NCI-H146 treated with DMSO at 0.1 percent for 48 hours (cell line): ENCODE measurements around the gene EHD1.
"Not testable (repeated sequence)": the region's sequence is repeated elsewhere in the genome, so short reads cannot be mapped to it uniquely, and the experiment has no call there.

Source experiments
- DNase-seq: peaks from one replicate; lab custom pipeline; 2025; ENCODE audit not compliant: unreplicated experiment; lab: John Stamatoyannopoulos, UW

The EHD1 gene

DNA sequence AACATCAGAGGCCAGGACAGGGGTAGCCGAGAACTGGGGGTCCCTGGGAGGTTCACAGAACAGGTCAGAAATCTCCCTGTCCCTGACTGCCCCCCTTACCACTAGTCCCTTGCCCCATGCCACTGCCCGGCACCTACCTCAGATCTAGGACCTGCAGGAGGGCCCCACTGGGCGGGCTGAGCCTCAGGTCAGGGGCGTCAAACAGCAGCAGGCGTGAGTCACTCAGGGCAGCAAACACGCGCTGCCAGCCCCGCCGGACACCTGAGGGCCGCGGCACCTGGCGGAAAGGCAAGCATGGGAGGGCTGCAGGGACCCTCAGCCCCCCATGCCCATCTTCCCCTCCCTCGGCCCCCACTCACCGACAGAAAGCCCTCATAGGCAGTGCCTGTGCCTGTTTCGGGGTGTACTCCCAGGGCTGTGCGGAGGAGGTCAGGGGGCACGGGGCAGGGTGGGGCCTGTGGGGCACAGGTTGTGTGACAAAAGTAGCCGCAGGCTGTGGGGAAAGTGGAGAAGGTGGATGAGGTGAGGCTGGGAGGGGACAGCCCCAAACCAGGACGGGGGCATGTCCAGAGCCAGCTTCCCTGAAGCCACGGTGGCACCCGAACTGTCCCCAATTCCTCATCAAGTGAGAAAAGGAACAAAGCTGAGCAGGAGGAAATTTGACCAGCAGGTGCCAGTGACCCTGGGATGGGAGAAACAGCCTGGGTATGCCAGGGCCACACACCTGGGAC, 45.8 kb downstream of the EHD1 start:
- DNase-seq, result no peak

DNA sequence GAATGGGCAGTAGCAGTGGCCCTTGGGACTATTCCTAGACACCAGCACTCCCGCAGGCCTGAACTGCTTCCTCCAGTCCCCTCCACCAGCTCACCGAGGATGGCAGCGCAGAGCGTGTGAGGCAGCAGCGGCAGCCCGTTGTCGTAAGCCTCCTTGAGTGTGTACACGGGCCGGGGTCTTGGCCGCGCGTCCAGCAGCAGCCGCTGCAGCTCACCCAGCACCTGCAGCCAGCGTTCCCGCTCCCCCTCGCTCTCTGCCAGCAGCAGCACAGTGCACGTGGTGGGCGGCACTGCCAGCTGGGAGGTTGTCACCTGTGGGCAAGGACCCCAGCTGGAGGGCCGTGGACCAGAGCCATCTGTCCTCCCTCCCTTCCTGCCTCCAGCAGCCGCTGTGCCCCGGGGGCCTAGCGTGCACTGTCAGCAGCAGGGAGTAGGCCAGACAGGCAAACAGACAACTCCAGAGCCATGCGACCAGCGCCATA, 47.0 kb downstream of the EHD1 start:
- DNase-seq, result no peak

GRCh38 chr11:64829536-64830251, 48.7 kb downstream of the EHD1 start:
- no peak for DNase-seq

GRCh38 chr11:64827451-64827839, 51.0 kb downstream of the EHD1 start:
- no peak for DNase-seq

DNA sequence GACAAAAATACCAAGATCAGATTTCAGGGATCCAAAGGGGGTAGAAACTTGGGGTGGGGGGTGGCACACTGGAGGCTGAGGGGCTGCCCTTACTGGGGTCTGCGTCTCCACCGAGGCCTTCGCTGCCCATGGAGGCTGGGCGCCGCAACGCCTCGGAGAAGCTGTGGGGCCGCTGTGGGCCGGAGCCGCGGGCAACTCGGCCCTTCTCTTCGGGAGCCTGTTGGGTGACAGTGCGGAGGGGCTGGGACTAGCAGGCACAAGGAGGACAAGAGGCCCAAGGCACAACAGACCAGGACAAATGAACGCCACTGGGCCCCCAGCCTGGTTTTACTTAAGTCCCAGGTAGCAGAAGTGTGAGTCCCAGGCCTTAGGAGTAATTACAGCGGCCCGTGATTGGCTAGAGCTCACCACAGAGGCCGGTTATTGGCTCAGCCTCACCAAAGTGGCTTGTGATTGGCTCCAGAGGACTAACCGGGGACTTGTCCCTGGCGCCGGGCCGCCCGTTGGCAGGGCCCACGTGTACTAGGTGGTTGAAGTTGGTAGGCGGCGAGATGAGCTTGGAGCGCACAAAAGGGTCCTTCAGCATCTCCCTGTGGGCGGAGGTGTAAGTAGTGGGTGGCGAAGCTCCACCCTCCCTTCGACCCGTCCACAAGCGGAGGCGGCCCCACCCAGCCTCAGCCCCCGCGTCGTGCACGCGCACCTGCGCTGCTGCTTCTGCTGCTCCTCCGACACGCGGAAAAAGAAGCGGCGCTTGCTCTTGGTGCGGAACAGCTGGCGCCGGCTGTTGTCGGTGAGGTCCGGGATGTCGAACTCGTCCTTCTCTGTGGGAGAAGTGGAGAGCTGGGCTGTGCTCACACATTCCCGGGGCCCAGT, 51.6 kb downstream of the EHD1 start:
- no peak for DNase-seq

DNA sequence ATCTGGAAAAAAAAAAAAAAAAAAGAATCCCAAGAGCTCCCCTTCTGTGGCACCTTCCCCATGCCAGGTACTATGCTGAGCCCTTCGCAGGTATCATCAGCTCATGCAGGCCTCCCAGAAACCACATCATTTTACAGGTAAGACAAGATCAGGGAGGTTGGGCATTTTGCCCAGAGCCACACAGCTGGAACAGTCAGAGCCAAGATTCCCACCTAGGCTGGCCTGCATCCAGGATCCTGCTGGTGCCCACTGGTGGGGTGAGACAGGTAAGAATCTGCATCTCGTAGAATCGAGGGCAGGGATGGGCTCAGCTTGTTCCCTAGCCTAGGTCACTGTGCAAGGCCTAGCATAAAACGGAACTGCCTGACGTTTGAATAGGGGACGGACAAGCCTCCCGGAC, 52.4 kb downstream of the EHD1 start:
- no peak for DNase-seq

DNA sequence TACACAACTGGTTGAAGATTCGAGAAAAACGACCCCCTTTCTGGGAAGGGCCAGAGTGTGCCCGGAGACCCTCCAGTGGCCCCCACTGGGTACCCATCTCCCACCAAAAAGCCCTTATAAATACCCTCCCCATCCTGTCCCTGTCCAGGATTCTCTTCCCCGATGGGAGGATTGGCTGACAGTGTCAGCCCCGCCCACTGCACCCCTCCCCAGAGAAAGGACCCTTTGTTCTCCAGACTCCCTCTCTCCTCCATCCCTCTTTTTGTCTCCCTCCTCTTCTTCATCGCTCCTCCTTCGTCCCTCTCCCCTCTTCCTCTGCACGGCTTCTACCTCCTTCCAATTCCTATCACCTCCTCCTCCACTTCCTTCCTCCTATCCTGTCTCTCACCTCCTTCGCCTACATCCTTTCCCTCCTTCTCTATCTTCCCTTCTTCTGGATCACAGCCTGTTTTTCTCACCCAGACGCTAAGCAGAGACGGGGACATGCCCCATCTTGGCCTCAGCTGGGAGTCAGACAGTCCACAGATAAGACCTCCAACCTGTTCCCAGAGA, 54.8 kb downstream of the EHD1 start:
- DNase-seq, result no peak

- no peak for DNase-seq
Observed at GRCh38 chr11:64817476-64817875, 60.9 kb downstream of the EHD1 start.

GRCh38 chr11:64815433-64815832, 63.0 kb downstream of the EHD1 start:
- DNase-seq, result not testable (repeated sequence)

DNA sequence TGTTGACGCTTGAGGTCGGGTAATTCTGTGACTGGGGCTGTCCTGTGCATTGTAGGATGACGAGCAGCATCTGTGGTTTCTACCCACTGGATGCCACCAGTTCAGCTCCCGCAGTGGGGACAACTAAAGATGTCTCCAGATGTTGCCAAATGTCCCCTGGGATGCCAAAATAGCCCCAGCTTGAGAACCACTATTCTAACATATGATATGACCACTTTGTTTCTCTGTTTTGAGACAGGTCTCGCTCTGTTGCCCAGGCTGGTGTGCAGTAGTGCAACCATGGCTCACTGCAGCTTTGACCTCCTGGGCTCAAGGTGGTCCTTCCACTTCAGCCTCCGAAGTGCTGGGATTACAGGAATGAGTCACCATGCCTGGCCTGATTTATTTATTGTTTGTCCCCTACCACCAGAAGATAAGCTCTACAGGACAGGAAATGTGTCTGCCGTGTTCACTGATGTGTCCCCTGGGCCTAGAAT, 63.7 kb downstream of the EHD1 start:
- no peak for DNase-seq

DNA sequence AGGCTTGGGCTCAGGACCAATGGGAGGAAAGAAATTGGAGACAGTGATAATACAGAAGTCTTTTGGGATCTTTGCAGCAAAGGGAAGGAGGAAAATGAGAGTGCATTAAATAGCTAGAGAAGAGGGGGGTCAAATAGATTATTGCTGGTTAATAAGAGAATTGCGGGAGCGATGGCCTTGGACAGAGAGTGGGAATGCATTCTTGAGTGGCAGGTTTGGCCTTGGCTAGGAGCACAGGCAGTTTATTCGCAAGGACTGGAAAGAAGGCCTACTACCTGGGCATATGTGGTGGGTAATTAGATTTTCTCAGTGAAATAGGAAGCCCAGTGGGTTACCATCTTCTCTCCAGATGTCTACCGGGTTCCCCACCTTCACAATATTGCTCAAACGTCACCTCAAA, 64.6 kb downstream of the EHD1 start:
- DNase-seq, result no peak

- no peak for DNase-seq
Observed at GRCh38 chr11:64810891-64811272, 67.5 kb downstream of the EHD1 start.

DNA sequence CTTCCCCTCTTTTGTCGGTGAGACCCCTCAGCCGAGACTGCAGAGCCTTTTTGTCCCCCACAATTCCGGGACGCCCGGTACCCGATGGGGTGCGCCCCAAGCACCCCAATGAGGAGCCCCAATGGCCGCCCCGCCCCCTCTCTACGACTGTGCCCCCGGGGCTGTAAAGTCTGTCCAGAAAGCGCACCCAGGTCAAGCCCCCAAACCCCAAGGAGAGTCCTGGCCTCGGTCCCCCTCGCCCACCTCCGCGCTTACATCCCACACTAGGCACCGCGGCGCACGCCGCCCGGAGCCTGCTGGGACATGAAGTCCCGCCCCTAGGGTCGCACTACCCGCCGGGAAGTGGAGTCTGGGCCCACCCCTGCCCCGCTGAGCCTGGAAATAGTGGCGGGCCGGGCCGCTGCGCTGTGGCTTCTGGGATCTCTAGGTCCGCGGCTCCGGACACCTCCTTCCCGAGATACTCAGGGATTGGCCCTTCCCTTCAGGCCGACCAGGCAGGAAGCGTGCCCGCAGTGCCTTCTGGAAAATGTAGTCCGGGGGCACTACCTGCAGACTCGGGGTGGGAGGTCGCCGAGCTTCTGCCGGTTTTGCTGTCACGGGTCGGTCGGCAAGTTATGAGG, 68.0 kb downstream of the EHD1 start, which contains the start of gene MEN1:
TSS of gene MEN1 (minus strand) at position 281 of the 620 bp plus-strand sequence. CDS start 442 bp downstream, outside the sequence.
- peak; percentile 96 for DNase-seq

DNA sequence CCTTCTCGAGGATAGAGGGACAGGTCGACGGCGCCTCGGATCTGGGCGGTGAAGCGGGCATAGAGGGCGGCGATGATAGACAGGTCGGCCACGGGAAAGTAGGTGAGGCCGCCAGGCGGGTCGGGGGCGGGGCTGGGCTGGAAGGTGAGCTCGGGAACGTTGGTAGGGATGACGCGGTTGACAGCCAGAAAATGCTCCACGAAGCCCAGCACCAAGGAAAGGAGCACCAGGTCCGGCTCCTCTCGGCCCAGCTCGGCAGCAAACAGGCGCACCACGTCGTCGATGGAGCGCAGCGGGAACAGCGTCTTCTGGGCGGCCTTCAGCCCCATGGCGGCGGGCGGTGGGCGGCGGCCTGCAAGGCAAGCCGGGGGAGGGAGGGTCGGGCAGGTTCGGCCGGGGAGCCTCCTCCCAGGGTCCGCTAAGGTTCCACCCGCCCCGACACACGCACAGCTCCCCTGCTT, 68.6 kb downstream of the EHD1 start:
- DNase-seq, result peak; percentile 32

DNA sequence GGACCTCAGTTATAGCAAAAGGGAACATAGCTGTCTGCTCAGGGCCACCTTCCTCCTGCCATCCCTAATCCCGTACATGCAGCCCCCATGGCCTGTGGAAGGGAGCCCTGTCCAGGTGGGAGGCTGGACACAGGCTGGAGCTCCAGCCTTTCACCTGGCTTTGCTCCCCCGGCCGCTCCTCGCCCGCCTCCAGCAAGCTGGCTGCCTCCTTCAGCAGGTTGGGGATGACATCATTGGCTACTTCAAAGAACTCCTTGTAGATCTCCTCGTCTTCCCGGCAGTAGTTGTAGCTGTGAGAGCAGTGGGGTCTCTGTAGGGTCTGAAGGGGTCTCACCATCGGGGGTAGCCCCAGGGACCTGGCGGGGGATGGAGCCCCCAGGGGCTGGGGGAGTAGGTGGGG, 72.9 kb downstream of the EHD1 start:
- no peak for DNase-seq

- DNase-seq, result no peak
Observed at GRCh38 chr11:64804346-64805210, 73.8 kb downstream of the EHD1 start.

GRCh38 chr11:64803846-64804345, 74.5 kb downstream of the EHD1 start:
- no peak for DNase-seq

DNA sequence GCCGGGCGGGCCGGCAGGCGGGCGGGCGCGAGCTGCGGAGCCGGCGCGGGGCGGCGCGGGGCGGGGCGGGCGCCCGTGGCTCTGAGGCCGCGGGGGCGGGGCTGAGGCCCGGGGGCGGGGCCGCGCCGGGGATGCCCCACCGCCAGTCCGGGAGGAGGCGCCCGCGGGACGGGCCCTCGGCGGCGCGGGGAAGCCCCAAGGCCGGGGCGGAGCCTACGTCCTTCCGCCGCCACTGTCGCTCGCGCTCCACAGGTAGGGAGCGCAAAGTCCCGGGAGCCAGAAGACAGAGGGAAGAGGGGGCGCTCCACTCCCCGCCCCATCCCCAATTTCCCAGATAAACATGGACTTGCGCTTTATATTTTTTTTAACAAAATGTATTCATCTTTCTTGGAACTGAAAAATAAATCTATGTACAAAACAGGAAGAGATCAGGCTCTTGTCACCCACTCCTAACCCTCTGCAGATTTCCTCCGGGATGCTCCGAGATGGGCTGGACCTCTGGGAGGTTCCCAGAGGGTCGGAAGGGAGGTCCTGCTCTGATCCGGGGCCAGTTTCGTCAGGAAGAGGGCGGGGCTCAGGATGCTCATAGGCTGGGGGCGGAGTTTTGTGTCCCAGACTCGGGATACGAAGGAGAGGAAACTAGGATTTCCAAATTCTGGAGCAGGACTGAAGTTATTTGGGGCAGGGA, 75.1 kb downstream of the EHD1 start, which contains the start of gene MAP4K2:
TSS of gene MAP4K2 (minus strand) at position 57 of the 688 bp plus-strand sequence. CDS start 65 bp downstream, outside the sequence.
- DNase-seq, result peak; percentile 55
